Measurements from ENCODE around the gene RELA. TPM values are rescaled to one million over a fixed set of nuclear protein-coding genes. Genes with fewer than 3 reads are reported as not detected.

RELA gene
- total RNA-seq, 1 donor from 2014 or later = 118 TPM

- DNase-seq (ENCODE audit: extremely low read depth, low read depth, low spot score) = no peak
Observed at GRCh38 chr11:65634440-65634839, 28.3 kb downstream of the RELA start.

- no peak for DNase-seq (ENCODE audit: extremely low read depth, low read depth, low spot score)
Observed at GRCh38 chr11:65634109-65634436, 28.6 kb downstream of the RELA start.

- no peak for DNase-seq (ENCODE audit: extremely low read depth, low read depth, low spot score)
Observed at GRCh38 chr11:65633390-65634108, 29.2 kb downstream of the RELA start.

GRCh38 chr11:65630215-65630614, 32.5 kb downstream of the RELA start:
- DNase-seq (ENCODE audit: extremely low read depth, low read depth, low spot score) = no peak

GRCh38 chr11:65629579-65629978, 33.1 kb downstream of the RELA start:
- no peak for DNase-seq (ENCODE audit: extremely low read depth, low read depth, low spot score)

GRCh38 chr11:65627202-65627601, 35.5 kb downstream of the RELA start:
- no peak for DNase-seq (ENCODE audit: extremely low read depth, low read depth, low spot score)

GRCh38 chr11:65625628-65626342, 36.9 kb downstream of the RELA start:
- no peak for DNase-seq (ENCODE audit: extremely low read depth, low read depth, low spot score)

GRCh38 chr11:65624931-65625627, 37.6 kb downstream of the RELA start:
- DNase-seq (ENCODE audit: extremely low read depth, low read depth, low spot score) = no peak

GRCh38 chr11:65623852-65624616, 38.7 kb downstream of the RELA start:
- DNase-seq (ENCODE audit: extremely low read depth, low read depth, low spot score) = no peak

- DNase-seq (ENCODE audit: extremely low read depth, low read depth, low spot score) = no peak
Observed at GRCh38 chr11:65623177-65623576, 39.5 kb downstream of the RELA start.

- no peak for DNase-seq (ENCODE audit: extremely low read depth, low read depth, low spot score)
Observed at GRCh38 chr11:65622011-65622410, 40.7 kb downstream of the RELA start.

- DNase-seq (ENCODE audit: extremely low read depth, low read depth, low spot score) = no peak
Observed at GRCh38 chr11:65621460-65621859, 41.3 kb downstream of the RELA start.

- no peak for DNase-seq (ENCODE audit: extremely low read depth, low read depth, low spot score)
Observed at GRCh38 chr11:65620666-65621065, 42.0 kb downstream of the RELA start.

- DNase-seq (ENCODE audit: extremely low read depth, low read depth, low spot score) = no peak
Observed at GRCh38 chr11:65619281-65619928, 43.3 kb downstream of the RELA start.

- DNase-seq (ENCODE audit: extremely low read depth, low read depth, low spot score) = no peak
Observed at GRCh38 chr11:65618763-65619162, 44.0 kb downstream of the RELA start.

- no peak for DNase-seq (ENCODE audit: extremely low read depth, low read depth, low spot score)
Observed at GRCh38 chr11:65617990-65618751, 44.5 kb downstream of the RELA start.

- no peak for DNase-seq (ENCODE audit: extremely low read depth, low read depth, low spot score)
Observed at GRCh38 chr11:65617136-65617850, 45.4 kb downstream of the RELA start.

GRCh38 chr11:65616575-65617001, 46.1 kb downstream of the RELA start:
- DNase-seq (ENCODE audit: extremely low read depth, low read depth, low spot score) = no peak

GRCh38 chr11:65615950-65616574, 46.7 kb downstream of the RELA start:
- DNase-seq (ENCODE audit: extremely low read depth, low read depth, low spot score) = no peak
